PC-3 (cell line): ENCODE data around the gene CFAP46.

Experiments
- CTCF ChIP-seq: fragments of 300-600 bp; sonication (generic); conservative IDR thresholded peaks from 2 replicates; pipeline ENCODE4 v1.5.1; 2017; ENCODE audit warnings: antibody characterized with exemption, low read depth, mild to moderate bottlenecking, low read length
- EZH2 ChIP-seq: fragments of 300-600 bp; sonication (generic); IDR thresholded peaks from one replicate; pipeline ENCODE4 v1.6.1; 2017; ENCODE audit warnings: antibody characterized with exemption, mild to moderate bottlenecking, low read length; ENCODE audit not compliant: unreplicated experiment
- EZH2phosphoT487 ChIP-seq: fragments of 300-600 bp; sonication (generic); IDR thresholded peaks from 2 replicates; pipeline ENCODE4 v1.6.1; 2018; ENCODE audit warnings: mild to moderate bottlenecking, antibody characterized with exemption, low read length, borderline replicate concordance

GRCh38 chr10:132787495-132788179, 154.7 kb downstream of the CFAP46 start:
- no peak for TF ChIP-seq CTCF
- TF ChIP-seq EZH2: no peak
- TF ChIP-seq EZH2phosphoT487: no peak
